HFF-Myc (cell line): ENCODE data around the gene DHX34.
"Not testable (repeated sequence)": the region's sequence is repeated elsewhere in the genome, so short reads cannot be mapped to it uniquely, and the experiment has no call there.

Experiments used
- DNase-seq: peaks from one replicate; pipeline ENCODE4 v3.0.0-alpha.2; 2011; ENCODE audit warnings: low read depth; ENCODE audit errors: extremely low read depth
- H3K4me3 ChIP-seq: replicated peaks from 2 replicates; pipeline ENCODE4 v1.5.1; 2011; ENCODE audit warnings: low read depth, mild to moderate bottlenecking, control low read depth, low read length
- CTCF ChIP-seq: IDR thresholded peaks from 2 replicates; pipeline ENCODE4 v1.5.1; 2012; ENCODE audit warnings: mild to moderate bottlenecking, low read depth, low read length, control low read depth; ENCODE audit errors: missing control alignments

DHX34 gene

DNA sequence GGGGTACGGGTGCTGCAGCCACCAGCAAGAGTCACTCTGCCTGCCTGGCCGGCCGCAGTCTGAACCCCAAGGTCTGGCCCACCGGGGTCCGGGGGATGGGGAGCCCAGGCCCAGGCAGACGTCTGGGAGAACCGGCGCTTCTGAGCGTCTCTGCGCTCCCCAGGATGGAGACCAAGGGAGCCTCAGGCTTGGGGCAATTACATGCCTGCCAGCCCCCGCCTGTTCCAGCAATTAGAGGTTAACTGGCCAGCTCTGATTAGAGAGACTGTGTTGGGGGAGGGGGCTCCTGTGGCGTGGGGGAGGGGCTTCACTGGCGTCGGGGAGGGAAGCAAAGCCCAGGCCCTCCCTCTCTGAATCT lies 58.3 kb downstream of the DHX34 start:
- TF ChIP-seq CTCF: no peak
- no peak overlapping the region for H3K4me3 ChIP-seq
- DNase-seq: no peak

GRCh38 chr19:47408156-47408938 lies 59.2 kb downstream of the DHX34 start:
- TF ChIP-seq CTCF: no peak
- DNase-seq: no peak
- H3K4me3 ChIP-seq: no peak overlapping the region

GRCh38 chr19:47411101-47411500 lies 62.0 kb downstream of the DHX34 start:
- DNase-seq: no peak
- TF ChIP-seq CTCF: no peak
- H3K4me3 ChIP-seq: no peak overlapping the region

- not testable (repeated sequence) for DNase-seq, H3K4me3 ChIP-seq
Observed at GRCh38 chr19:47411696-47412095, 62.6 kb downstream of the DHX34 start.

GRCh38 chr19:47413941-47414340 lies 64.8 kb downstream of the DHX34 start:
- DNase-seq: no peak
- no peak for TF ChIP-seq CTCF
- no peak overlapping the region for H3K4me3 ChIP-seq

- TF ChIP-seq CTCF: no peak
- no peak for DNase-seq
- H3K4me3 ChIP-seq: no peak overlapping the region
Observed at GRCh38 chr19:47414469-47414868, 65.4 kb downstream of the DHX34 start.

GRCh38 chr19:47415953-47416642 lies 67.0 kb downstream of the DHX34 start:
- no peak for DNase-seq
- no peak for TF ChIP-seq CTCF
- no peak overlapping the region for H3K4me3 ChIP-seq
